EL (cell line): Measurements from ENCODE around the gene FOXB1.
A peak's percentile ranks its signal among the peaks of the same experiment; 100 is the strongest.

Source experiments
- DNase-seq: peaks from one replicate; pipeline ENCODE4 v3.0.0-alpha.2; 2016

Gene FOXB1

GRCh38 chr15:59999612-60000112 is 4.4 kb upstream of the FOXB1 start:
- DNase-seq = no peak

- DNase-seq = no peak
Measured at GRCh38 chr15:60000113-60000823, 3.8 kb upstream of the FOXB1 start.

DNA sequence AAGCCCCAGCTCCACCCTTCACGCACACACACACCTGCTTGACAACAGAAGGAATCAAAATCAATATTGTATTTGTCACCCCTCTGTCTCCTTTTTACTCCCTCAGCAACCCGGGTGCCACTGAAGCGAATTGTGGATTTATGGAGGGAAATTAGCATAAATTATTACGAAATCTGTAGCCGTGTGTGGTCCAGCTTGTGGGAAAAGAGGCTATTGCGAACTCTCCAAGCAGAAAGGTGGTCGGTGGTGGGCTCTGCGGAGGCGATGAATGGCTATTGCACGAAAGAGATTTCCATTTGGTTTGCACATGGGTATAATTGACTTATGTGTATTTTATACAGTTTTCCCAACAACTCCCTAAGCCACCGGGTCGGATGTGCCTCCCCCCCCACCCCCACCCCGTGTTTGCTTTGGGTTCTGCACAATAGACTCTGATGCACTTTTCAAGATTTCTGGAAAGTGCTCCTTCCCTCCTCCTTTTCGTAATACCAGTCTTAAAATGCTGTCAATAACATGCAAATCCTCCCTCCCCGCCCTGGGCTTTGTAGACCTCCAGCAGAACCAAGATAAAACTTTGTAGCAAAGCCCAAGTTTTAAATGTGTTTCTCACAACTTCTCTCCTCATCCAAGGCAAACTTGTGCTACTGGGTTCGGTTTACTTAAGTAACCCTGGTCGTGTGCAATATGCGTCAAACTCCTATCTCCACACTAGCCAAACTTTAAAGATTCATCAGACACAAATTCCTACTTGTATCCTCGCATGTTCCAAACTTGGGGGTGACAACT is 3.1 kb upstream of the FOXB1 start:
- DNase-seq = no peak

- DNase-seq = no peak
Measured at GRCh38 chr15:60001610-60002527, 2.2 kb upstream of the FOXB1 start.

- no peak for DNase-seq
Measured at GRCh38 chr15:60002528-60003218, 1.4 kb upstream of the FOXB1 start.

GRCh38 chr15:60003243-60004008 is 685 bp upstream of the FOXB1 start:
- DNase-seq = no peak

DNA sequence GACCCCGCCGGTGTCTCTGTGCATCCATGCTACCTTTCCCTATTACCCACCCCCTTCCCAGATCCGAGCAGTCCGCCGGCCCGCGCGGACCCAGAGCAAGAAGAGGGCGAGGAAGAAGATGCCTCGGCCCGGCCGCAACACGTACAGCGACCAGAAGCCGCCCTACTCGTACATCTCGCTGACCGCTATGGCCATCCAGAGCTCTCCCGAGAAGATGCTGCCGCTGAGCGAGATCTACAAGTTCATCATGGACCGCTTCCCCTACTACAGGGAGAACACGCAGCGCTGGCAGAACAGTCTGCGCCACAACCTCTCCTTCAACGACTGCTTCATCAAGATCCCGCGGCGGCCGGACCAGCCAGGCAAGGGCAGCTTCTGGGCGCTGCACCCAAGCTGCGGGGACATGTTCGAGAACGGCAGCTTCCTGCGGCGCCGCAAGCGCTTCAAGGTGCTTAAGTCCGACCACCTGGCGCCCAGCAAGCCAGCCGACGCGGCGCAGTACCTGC is 788 bp downstream of the FOXB1 start:
- peak; percentile 37 for DNase-seq

DNA sequence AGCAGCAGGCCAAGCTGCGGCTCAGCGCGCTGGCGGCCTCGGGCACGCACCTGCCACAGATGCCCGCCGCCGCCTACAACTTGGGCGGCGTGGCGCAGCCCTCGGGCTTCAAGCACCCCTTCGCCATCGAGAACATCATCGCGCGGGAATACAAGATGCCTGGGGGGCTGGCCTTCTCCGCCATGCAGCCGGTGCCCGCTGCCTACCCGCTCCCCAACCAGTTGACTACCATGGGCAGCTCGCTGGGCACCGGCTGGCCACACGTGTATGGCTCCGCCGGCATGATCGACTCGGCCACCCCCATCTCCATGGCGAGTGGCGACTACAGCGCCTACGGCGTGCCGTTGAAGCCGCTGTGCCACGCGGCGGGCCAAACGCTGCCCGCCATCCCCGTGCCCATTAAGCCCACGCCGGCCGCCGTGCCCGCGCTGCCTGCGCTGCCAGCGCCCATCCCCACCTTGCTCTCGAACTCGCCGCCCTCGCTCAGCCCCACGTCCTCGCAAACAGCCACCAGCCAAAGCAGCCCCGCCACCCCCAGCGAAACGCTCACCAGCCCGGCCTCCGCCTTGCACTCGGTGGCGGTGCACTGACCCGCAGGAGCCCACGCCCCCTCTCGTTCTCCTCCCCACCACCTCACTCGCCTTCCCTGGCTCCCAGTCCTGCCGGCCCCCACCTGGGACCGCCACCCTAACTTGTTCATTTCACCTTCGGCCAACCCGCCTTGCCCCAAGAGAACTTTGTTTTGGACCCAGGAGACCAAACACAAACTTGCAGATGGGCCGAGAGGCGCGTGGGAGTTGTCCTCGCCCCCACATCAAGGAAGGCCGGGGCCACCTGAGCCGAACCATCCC is 1.5 kb downstream of the FOXB1 start:
- no peak for DNase-seq

DNA sequence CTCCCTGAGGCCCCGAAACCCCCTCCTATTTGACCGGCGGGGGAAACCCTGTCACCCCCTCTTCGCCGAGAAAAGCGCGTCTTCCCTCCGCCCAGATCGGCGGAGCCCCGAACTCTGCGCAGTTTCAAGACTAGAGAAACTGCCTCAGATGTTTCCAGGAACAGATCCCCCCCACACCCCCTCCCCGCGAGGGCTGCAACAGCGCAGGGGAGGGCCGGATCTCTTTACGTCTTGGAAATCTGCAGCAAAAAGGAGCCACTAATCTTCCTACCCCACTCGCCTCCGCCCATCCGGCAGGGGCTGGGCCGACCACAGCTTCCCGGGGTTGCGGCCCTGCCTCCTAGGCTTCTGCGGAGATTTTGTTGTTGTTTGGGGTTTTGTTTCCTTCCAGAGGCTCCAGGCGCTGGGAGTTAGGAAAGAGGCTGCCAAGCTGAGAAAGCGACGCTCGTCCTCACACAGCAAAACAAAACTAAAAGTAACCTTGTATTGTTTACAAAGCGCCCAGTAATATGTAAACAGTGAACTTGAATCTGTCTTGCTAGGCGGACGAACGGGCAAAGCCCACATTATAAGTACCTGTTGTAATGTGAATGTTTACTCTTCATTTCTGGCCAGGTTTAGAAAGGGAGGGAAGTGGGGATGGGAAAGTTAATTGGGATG is 2.2 kb downstream of the FOXB1 start:
- DNase-seq = peak; percentile 38

GRCh38 chr15:60006873-60007272 is 2.8 kb downstream of the FOXB1 start:
- no peak for DNase-seq

GRCh38 chr15:60009124-60009960 is 5.2 kb downstream of the FOXB1 start:
- DNase-seq = no peak

GRCh38 chr15:60009980-60010732 is 6.0 kb downstream of the FOXB1 start:
- DNase-seq = no peak

DNA sequence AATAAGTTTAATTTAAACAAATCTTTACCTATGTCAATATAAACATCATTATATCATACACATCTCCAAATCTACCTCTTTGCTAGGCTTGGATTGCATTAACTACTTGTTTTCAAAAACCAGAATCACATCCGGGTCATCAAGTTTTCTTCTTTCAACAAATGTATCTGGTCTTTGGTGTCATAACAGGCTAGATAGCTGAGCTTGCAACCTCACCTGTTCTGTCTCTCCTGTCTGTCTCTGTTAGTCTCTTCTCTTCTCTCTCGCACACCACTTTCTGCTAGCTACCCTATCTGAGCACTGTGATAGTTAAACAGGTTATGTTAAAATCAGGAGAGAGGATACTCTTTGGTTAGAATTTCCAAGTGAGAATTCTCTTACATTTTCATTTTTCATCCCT is 6.7 kb downstream of the FOXB1 start:
- no peak for DNase-seq

DNA sequence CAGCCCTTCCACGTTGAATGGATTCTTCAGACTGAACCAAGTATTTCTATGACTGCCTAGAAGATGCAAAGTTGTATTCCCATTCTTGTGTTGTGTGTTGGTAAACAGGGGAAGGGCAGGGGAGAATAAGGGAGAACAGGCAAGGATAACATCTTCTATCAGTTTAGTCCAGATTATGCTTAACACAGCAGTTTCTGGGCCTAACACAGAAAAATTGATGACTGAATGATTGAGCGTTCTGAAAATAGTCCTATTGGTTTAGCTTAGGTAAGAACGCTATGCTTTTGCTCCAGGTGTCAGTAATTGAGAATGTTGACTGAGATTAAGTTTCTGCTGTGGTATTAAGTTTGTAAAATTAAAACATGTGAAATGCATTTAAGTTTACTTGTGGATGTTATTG is 8.6 kb downstream of the FOXB1 start:
- DNase-seq = no peak

- DNase-seq = peak; percentile 48
Measured at GRCh38 chr15:60017538-60018520, 13.7 kb downstream of the FOXB1 start.

DNA sequence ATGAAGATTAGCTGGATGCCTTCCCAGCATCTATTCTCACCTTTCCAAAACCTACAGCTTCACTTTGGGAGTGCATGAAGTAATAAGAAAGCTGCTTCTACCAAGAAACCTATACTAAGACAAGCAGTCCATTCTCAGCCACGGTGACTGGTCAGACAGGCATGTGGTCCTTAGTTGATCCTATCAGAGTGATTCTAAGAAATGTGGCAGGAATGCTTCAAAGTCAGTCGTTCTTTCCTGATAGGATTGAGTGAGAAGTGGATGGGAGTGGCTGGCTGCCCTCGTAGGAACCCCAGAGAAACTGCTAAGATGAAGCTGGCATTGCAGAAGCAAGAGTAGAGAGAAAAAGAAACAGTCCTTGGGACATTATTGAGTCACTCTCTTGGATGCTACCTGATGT is 16.6 kb downstream of the FOXB1 start:
- peak; percentile 30 for DNase-seq
